CD14-positive monocyte (primary cell): ENCODE data around the gene HES3. TPM values are rescaled to one million over a fixed set of nuclear protein-coding genes. Genes with fewer than 3 reads are reported as not detected.

ENCODE experiments used
- DNase-seq, 3 donors: peaks; one replicate each; pipeline ENCODE4 v3.0.0-alpha.2; 2011 to 2022
- H2AFZ ChIP-seq: 2 replicates; pipeline ENCODE4 v1.6.0; 2012; ENCODE audit warnings: mild to moderate bottlenecking, low read depth, low read length, inconsistent platforms; ENCODE audit not compliant: insufficient read depth, poor library complexity, severe bottlenecking
- H3K27ac ChIP-seq, 2 donors: 1 replicate in 1 of 2; 2 replicates in 1 of 2; pipeline ENCODE4 v1.5.1; 2012 to 2013; ENCODE audit warnings: low read length in 2 of 2, control low read depth in 1 of 2, inconsistent platforms in 1 of 2, low read depth in 1 of 2, mild to moderate bottlenecking in 1 of 2
- H3K27me3 ChIP-seq, 2 donors: one replicate each; pipeline versions ENCODE4 v1.6.0 to v1.6.1; 2011 to 2013; ENCODE audit warnings: low read length in 2 of 2; ENCODE audit not compliant: control insufficient read depth in 2 of 2, insufficient read depth in 2 of 2
- H3K36me3 ChIP-seq, 2 donors: replicated peaks in 1 of 2; 1 replicate in 1 of 2; 2 replicates in 1 of 2; pipeline versions ENCODE4 v1.5.1 to v1.6.1; 2012 to 2013; ENCODE audit warnings: low read length in 2 of 2, control low read depth in 1 of 2, inconsistent platforms in 1 of 2, mild to moderate bottlenecking in 1 of 2; ENCODE audit not compliant: insufficient read depth in 2 of 2, control insufficient read depth in 1 of 2
- H3K4me1 ChIP-seq, 2 donors: 1 replicate in 1 of 2; 2 replicates in 1 of 2; pipeline versions ENCODE4 v1.5.1 to v1.6.1; 2012 to 2013; ENCODE audit warnings: low read length in 2 of 2, control low read depth in 1 of 2, inconsistent platforms in 1 of 2, mild to moderate bottlenecking in 1 of 2, moderate library complexity in 1 of 2; ENCODE audit not compliant: insufficient read depth in 2 of 2, control insufficient read depth in 1 of 2
- H3K4me2 ChIP-seq: replicated peaks from 2 replicates; pipeline ENCODE3; 2012; ENCODE audit warnings: low read length, moderate library complexity, mild to moderate bottlenecking; ENCODE audit not compliant: poor library complexity, severe bottlenecking; ENCODE audit errors: extremely low read depth
- H3K4me3 ChIP-seq, 3 experiments: fragments of 200-600 bp in 1 of 3; sonication (generic) in 1 of 3; replicated peaks in 1 of 3; 1 replicate in 2 of 3; 2 replicates in 1 of 3; pipeline ENCODE4 v1.5.1; 2011 to 2013; ENCODE audit warnings: low read length in 3 of 3, mild to moderate bottlenecking in 3 of 3, control low read depth in 2 of 3, low read depth in 2 of 3, inconsistent platforms in 1 of 3, moderate library complexity in 1 of 3
- H3K79me2 ChIP-seq: 2 replicates; pipeline ENCODE4 v1.6.0; 2012; ENCODE audit warnings: mild to moderate bottlenecking, control low read depth, inconsistent platforms, low read length, moderate library complexity; ENCODE audit not compliant: insufficient read depth
- H3K9ac ChIP-seq: 2 replicates; pipeline ENCODE4 v1.6.0; 2017; ENCODE audit warnings: low read length, mild to moderate bottlenecking; ENCODE audit not compliant: insufficient read depth, poor library complexity, severe bottlenecking
- H3K9me3 ChIP-seq, 2 donors: replicated peaks in 1 of 2; 1 replicate in 1 of 2; 2 replicates in 1 of 2; pipeline versions ENCODE4 v1.5.1 to v1.6.1; 2012 to 2013; ENCODE audit warnings: low read length in 2 of 2, control low read depth in 1 of 2; ENCODE audit not compliant: control insufficient read depth in 1 of 2, insufficient read depth in 1 of 2
- H4K20me1 ChIP-seq: 2 replicates; pipeline ENCODE4 v1.6.0; 2012; ENCODE audit warnings: mild to moderate bottlenecking, low read length, control low read depth, moderate library complexity; ENCODE audit not compliant: insufficient read depth
- H3K27ac Mint-ChIP-seq, 7 donors: one replicate each; pipeline ENCODE4 v1.8.0; 2020; ENCODE audit warnings: mild to moderate bottlenecking in 7 of 7, mixed read lengths in 7 of 7, moderate library complexity in 6 of 7, inconsistent platforms in 2 of 7
- H3K27me3 Mint-ChIP-seq, 3 donors: one replicate each; pipeline ENCODE4 v1.8.0; 2021 to 2022; ENCODE audit warnings: low read depth in 3 of 3, mild to moderate bottlenecking in 3 of 3, mixed read lengths in 3 of 3, moderate library complexity in 3 of 3, inconsistent platforms in 1 of 3
- H3K36me3 Mint-ChIP-seq, 2 donors: one replicate each; pipeline ENCODE4 v1.8.0; 2020; ENCODE audit warnings: mixed read lengths in 2 of 2, inconsistent platforms in 1 of 2, mild to moderate bottlenecking in 1 of 2
- H3K4me1 Mint-ChIP-seq: one replicate; pipeline ENCODE4 v1.8.0; 2020; ENCODE audit warnings: mild to moderate bottlenecking, mixed read lengths
- H3K4me3 Mint-ChIP-seq, 2 donors: one replicate each; pipeline ENCODE4 v1.8.0; 2020; ENCODE audit warnings: mild to moderate bottlenecking in 2 of 2, mixed read lengths in 2 of 2, moderate library complexity in 1 of 2
- H3K9me3 Mint-ChIP-seq, 7 donors: one replicate each; pipeline ENCODE4 v1.8.0; 2020 to 2022; ENCODE audit warnings: mixed read lengths in 7 of 7, mild to moderate bottlenecking in 6 of 7, moderate library complexity in 6 of 7, inconsistent platforms in 2 of 7
- CTCF ChIP-seq: fragments of 200-600 bp; IDR thresholded peaks from one replicate; pipeline ENCODE4 v1.8.0; 2022; ENCODE audit warnings: antibody characterized with exemption, mild to moderate bottlenecking
- WGBS: methylation state at CpG from one replicate; pipeline ENCODE4 v1.1.5; 2013; ENCODE audit warnings: missing lambda C conversion rate; ENCODE audit not compliant: insufficient coverage; 5-methylcytosine and 5-hydroxymethylcytosine counted together
- intact Hi-C, 2 donors: fragments of 100-400 bp; cut with micrococcal nuclease; formaldehyde crosslinking; loops; one replicate each; pipeline versions ENCODE4 v1.15.0 to v1.15.1; 2023
- polyA plus RNA-seq, 3 donors: library from polyadenylated mRNA; depleted of rRNA in 1 of 3; unstranded in 2 of 3; stranded (reverse) in 1 of 3; fragments of 300-500 nt in 2 of 3; fragments of >200 nt in 1 of 3; fragmentation: Illumina TruSeq in 2 of 3; gene quantifications; 1 replicate in 2 of 3; 2 replicates in 1 of 3; pipeline ENCODE4 v1.2.3, GENCODE V29; 2012 to 2021

HES3 gene
- polyA plus RNA-seq, 3 donors, result not detected

- Mint-ChIP-seq H3K27ac (peak overlapping the region in 2 of 7 donors; percentile 8 to 41), H3K4me1 (no peaks in the 10 kb centered on the region), H3K27me3 (peaks cover 0 to 3% (median 1%) of the 10 kb centered on the region in 3 donors), H3K9me3 (no peaks in the 10 kb centered on the region), H3K36me3 (peaks cover 10 to 14% of the 10 kb centered on the region in 2 donors), H3K4me3 (no peak overlapping the region)
- 90% methylated on average over 13 of the region's 14 CpGs for WGBS
- no peak overlapping the region for H2AFZ ChIP-seq
- no peaks in the 10 kb centered on the region for H3K27me3 ChIP-seq
- no peak for DNase-seq
- H4K20me1 ChIP-seq, result no peaks in the 10 kb centered on the region
- H3K4me3 ChIP-seq, result no peak overlapping the region
- H3K79me2 ChIP-seq, result no peaks in the 10 kb centered on the region
- TF ChIP-seq CTCF, result no peak
- no peaks in the 10 kb centered on the region for H3K9me3 ChIP-seq
- no peak overlapping the region for H3K4me2 ChIP-seq
- H3K9ac ChIP-seq, result no peak overlapping the region
- intact Hi-C loops, result no loop called here
- H3K36me3 ChIP-seq, result peaks cover 0 to 4% of the 10 kb centered on the region in 2 donors
- H3K27ac ChIP-seq, result no peak overlapping the region
- H3K4me1 ChIP-seq, result no peaks in the 10 kb centered on the region
Measured at GRCh38 chr1:6294080-6294889, 50.3 kb downstream of the HES3 start.

GRCh38 chr1:6294890-6295556 lies 51.0 kb downstream of the HES3 start:
- intact Hi-C loops, result no loop called here
- no peaks in the 10 kb centered on the region for H3K9me3 Mint-ChIP-seq
- H3K27ac Mint-ChIP-seq, result no peak overlapping the region

More at GRCh38 chr1:6294890-6295556, 51.0 kb downstream of the HES3 start:
- no peak for TF ChIP-seq CTCF
- no peaks in the 10 kb centered on the region for H3K4me1 Mint-ChIP-seq
- Histone ChIP-seq H3K79me2 (no peaks in the 10 kb centered on the region), H3K4me1 (no peaks in the 10 kb centered on the region), H3K4me2 (no peak overlapping the region), H3K36me3 (peaks cover 0 to 4% of the 10 kb centered on the region in 2 donors), H4K20me1 (no peaks in the 10 kb centered on the region), H3K27me3 (no peaks in the 10 kb centered on the region), H3K9me3 (no peaks in the 10 kb centered on the region), H3K4me3 (no peak overlapping the region), H2AFZ (no peak overlapping the region), H3K9ac (no peak overlapping the region), H3K27ac (no peak overlapping the region)
- H3K27me3 Mint-ChIP-seq, result peaks cover 0 to 3% (median 1%) of the 10 kb centered on the region in 3 donors
- no peak for DNase-seq
- WGBS, result 91% methylated on average over 11 of the region's 23 CpGs
- H3K36me3 Mint-ChIP-seq, result peaks cover 10 to 14% of the 10 kb centered on the region in 2 donors
- H3K4me3 Mint-ChIP-seq, result no peak overlapping the region

Other genes starting within 250 kb of the HES3 start
- 100 to 1,000 TPM in 1 of 3 donors, 10 to 100 TPM in 2; 11.5 to 178 (median 22.7) TPM for gene KCNAB2, start 198.3 kb upstream of the HES3 start, polyA plus RNA-seq
- under 1 TPM in 1 of 3 donors, not detected in 2; 0.07 TPM for gene CHD5, start 63.9 kb upstream of the HES3 start, polyA plus RNA-seq
- 10 to 100 TPM; 62.6 to 97.2 (median 65.6) TPM for gene RPL22, start 44.6 kb upstream of the HES3 start, polyA plus RNA-seq
- 1 to 10 TPM in 1 of 3 donors, under 1 TPM in 1, not detected in 1; 0.10 to 7.7 TPM for gene RNF207, start 38.1 kb upstream of the HES3 start, polyA plus RNA-seq
- 10 to 100 TPM in 2 of 3 donors, 1 to 10 TPM in 1; 6.4 to 17.3 (median 17.0) TPM for gene ICMT, start 8.2 kb upstream of the HES3 start, polyA plus RNA-seq
- gene GPR153, start 16.9 kb downstream of the HES3 start, polyA plus RNA-seq, result under 1 TPM in 2 of 3 donors, not detected in 1; 0.04 to 0.69 TPM
- gene ACOT7, start 149.6 kb downstream of the HES3 start, polyA plus RNA-seq, result 1 to 10 TPM in 2 of 3 donors, under 1 TPM in 1; 0.63 to 4.3 (median 1.4) TPM
- gene HES2, start 175.7 kb downstream of the HES3 start, polyA plus RNA-seq, result not detected
- gene ESPN, start 180.6 kb downstream of the HES3 start, polyA plus RNA-seq, result not detected
- gene TNFRSF25, start 222.0 kb downstream of the HES3 start, polyA plus RNA-seq, result 1 to 10 TPM in 1 of 3 donors, under 1 TPM in 2; 0.33 to 3.0 (median 0.48) TPM
- gene PLEKHG5, start 247.5 kb downstream of the HES3 start, polyA plus RNA-seq, result under 1 TPM in 1 of 3 donors, not detected in 2; 0.03 TPM